ACC112 (cell line): Measurements from ENCODE around the gene PEX1.

Experiments
- H2AFZ ChIP-seq: fragments of 200-600 bp; sonication (generic); one replicate; pipeline ENCODE4 v1.6.0; 2017; ENCODE audit warnings: antibody characterized with exemption, low read length; ENCODE audit not compliant: unreplicated experiment
- H3K27ac ChIP-seq: fragments of 200-600 bp; sonication (generic); 2 replicates; pipeline ENCODE4 v1.5.1; 2014; ENCODE audit warnings: low read depth, mild to moderate bottlenecking, antibody characterized with exemption, low read length, moderate library complexity
- H3K27me3 ChIP-seq: fragments of 200-600 bp; sonication (generic); 2 replicates; pipeline ENCODE4 v1.6.1; 2014; ENCODE audit warnings: mild to moderate bottlenecking, antibody characterized with exemption, low read length, moderate library complexity, mixed read lengths; ENCODE audit not compliant: insufficient read depth
- H3K36me3 ChIP-seq: fragments of 200-600 bp; sonication (generic); 2 replicates; pipeline ENCODE4 v1.6.1; 2016; ENCODE audit warnings: mild to moderate bottlenecking, antibody characterized with exemption, low read length, moderate library complexity, mixed read lengths; ENCODE audit not compliant: insufficient read depth
- H3K4me1 ChIP-seq: fragments of 200-600 bp; sonication (generic); one replicate; pipeline ENCODE4 v1.6.1; 2016; ENCODE audit warnings: low read length, mixed read lengths; ENCODE audit not compliant: insufficient read depth, unreplicated experiment, control insufficient read depth
- H3K4me3 ChIP-seq: fragments of 200-600 bp; sonication (generic); 2 replicates; pipeline ENCODE4 v1.5.1; 2014; ENCODE audit warnings: mild to moderate bottlenecking, low read depth, low read length
- H3K79me2 ChIP-seq: fragments of 200-600 bp; sonication (generic); one replicate; pipeline ENCODE4 v1.6.0; 2016; ENCODE audit warnings: low read length; ENCODE audit not compliant: control insufficient read depth, unreplicated experiment, insufficient read depth

Gene PEX1

GRCh38 chr7:92437956-92438491, 90.3 kb downstream of the PEX1 start:
- no peaks in the 10 kb centered on the region for H3K79me2 ChIP-seq
- H3K36me3 ChIP-seq, result no peaks in the 10 kb centered on the region
- no peak overlapping the region for H3K27ac ChIP-seq
- no peak overlapping the region for H2AFZ ChIP-seq
- H3K4me1 ChIP-seq, result no peaks in the 10 kb centered on the region
- H3K27me3 ChIP-seq, result 0 out of 2 replicates have a peak, but pooled peaks cover 11% of the 10 kb centered on the region
- H3K4me3 ChIP-seq, result no peak overlapping the region
